OCI-LY1 (cell line): ENCODE measurements around the gene EXD3.

ENCODE experiments used
- H2AFZ ChIP-seq: fragments of 200-600 bp; sonication (generic), shearing (Covaris generic); 2 replicates; pipeline ENCODE4 v1.6.0; 2014; ENCODE audit warnings: antibody characterized with exemption, mild to moderate bottlenecking, low read length
- H3F3A ChIP-seq: fragments of 200-600 bp; sonication (generic), shearing (Covaris generic); 2 replicates; pipeline ENCODE4 v1.6.0; 2014; ENCODE audit warnings: mild to moderate bottlenecking, antibody characterized with exemption, low read length, moderate library complexity; ENCODE audit not compliant: insufficient read depth
- H3K27ac ChIP-seq: fragments of 200-600 bp; sonication (generic); 2 replicates; pipeline ENCODE4 v1.5.1; 2014; ENCODE audit warnings: low read length, mixed run types, mild to moderate bottlenecking, low read depth; ENCODE audit not compliant: poor library complexity, severe bottlenecking
- H3K27me3 ChIP-seq: fragments of 200-600 bp; sonication (generic); 2 replicates; pipeline ENCODE4 v1.6.0; 2014; ENCODE audit warnings: antibody characterized with exemption, mild to moderate bottlenecking, low read length, moderate library complexity; ENCODE audit not compliant: insufficient read depth
- H3K36me3 ChIP-seq: fragments of 200-600 bp; sonication (generic); 2 replicates; pipeline ENCODE4 v1.6.1; 2014; ENCODE audit warnings: mild to moderate bottlenecking, antibody characterized with exemption, low read length, moderate library complexity, mixed read lengths; ENCODE audit not compliant: insufficient read depth
- H3K4me1 ChIP-seq: fragments of 200-600 bp; sonication (generic); 2 replicates; pipeline ENCODE4 v1.5.1; 2014; ENCODE audit warnings: mild to moderate bottlenecking, low read length, moderate library complexity; ENCODE audit not compliant: insufficient read depth, severe bottlenecking
- H3K4me2 ChIP-seq: fragments of 200-600 bp; sonication (generic), shearing (Covaris generic); 2 replicates; pipeline ENCODE4 v1.6.1; 2014; ENCODE audit warnings: low read length
- H3K4me3 ChIP-seq: fragments of 200-600 bp; sonication (generic); 2 replicates; pipeline ENCODE4 v1.5.1; 2014; ENCODE audit warnings: low read length, low read depth, mild to moderate bottlenecking, mixed read lengths; ENCODE audit not compliant: poor library complexity, severe bottlenecking
- H3K79me2 ChIP-seq: fragments of 200-600 bp; shearing (Covaris generic); 2 replicates; pipeline ENCODE4 v1.6.1; 2016; ENCODE audit warnings: mixed run types, low read length, mixed read lengths; ENCODE audit not compliant: insufficient read depth
- H3K9ac ChIP-seq: fragments of 200-600 bp; sonication (generic), shearing (Covaris generic); 2 replicates; pipeline ENCODE4 v1.6.1; 2014; ENCODE audit warnings: mild to moderate bottlenecking, low read length, mixed read lengths
- H3K9me2 ChIP-seq: fragments of 200-600 bp; sonication (generic), shearing (Covaris generic); 2 replicates; pipeline ENCODE4 v1.6.1; 2014; ENCODE audit warnings: low read depth, mild to moderate bottlenecking, low read length, mixed read lengths
- H3K9me3 ChIP-seq: fragments of 200-600 bp; shearing (Covaris generic); 2 replicates; pipeline ENCODE4 v1.6.1; 2014; ENCODE audit warnings: low read length, mixed read lengths
- H4K20me1 ChIP-seq: fragments of 200-600 bp; sonication (generic), shearing (Covaris generic); 2 replicates; pipeline ENCODE4 v1.6.0; 2016; ENCODE audit warnings: mild to moderate bottlenecking, low read length; ENCODE audit not compliant: insufficient read depth
- EZH2 ChIP-seq: fragments of 200-600 bp; sonication (generic), shearing (Covaris generic); IDR thresholded peaks from 2 replicates; pipeline ENCODE4 v1.8.0; 2017; ENCODE audit warnings: borderline replicate concordance, mixed run types, mild to moderate bottlenecking, antibody characterized with exemption, low read length, moderate library complexity, mixed read lengths
- TF ChIP-seq, protein P1 (sequence below): fragments of 200-600 bp; sonication (generic), shearing (Covaris generic); IDR thresholded peaks from 2 replicates; pipeline ENCODE4 v1.5.1; 2017; ENCODE audit warnings: mild to moderate bottlenecking, antibody characterized with exemption, low read length, moderate library complexity, mixed read lengths

Gene EXD3

DNA sequence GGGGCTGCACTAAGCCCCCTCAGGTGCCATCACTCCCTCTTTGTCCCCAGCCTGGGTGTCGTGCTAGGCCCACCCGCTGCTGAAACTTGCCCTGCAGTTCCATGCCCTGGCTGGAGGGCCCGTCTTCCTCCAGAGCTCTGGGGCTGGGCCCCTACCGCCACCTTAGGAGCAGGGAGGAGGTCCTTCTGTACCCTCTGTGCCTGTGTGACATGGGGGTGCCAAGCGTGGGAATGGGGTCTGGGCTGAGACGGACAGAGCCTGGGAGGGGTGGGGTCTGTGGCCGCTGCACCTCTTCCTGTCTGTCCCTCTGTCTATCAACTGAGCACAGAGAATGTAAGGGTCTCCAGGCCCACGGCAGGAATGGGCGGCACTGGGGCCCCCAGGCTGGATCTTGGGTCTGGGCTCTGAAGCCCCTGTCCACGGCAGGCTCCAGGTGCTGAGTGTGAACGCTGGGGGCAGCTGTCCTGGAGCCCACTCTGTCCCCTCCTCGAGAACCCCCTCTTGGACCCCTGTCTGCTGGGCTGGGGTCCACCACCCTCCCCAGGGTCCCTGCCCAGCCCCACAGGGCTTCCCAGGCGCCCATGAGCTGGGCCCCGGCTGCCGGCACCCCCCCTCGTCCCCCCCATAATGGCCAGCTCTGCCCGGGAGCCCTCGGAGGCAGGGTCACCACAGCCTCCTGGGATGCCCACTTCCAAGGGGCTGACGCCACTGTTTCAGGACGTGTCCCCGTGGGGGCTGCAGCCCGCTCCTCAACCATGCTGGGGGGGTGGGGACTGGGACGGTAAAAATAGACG, 105.0 kb downstream of the EXD3 start:
- H3K27ac ChIP-seq = no peak overlapping the region
- H3K4me1 ChIP-seq = peaks cover 6% of the 10 kb centered on the region
- no peak overlapping the region for H3K4me2 ChIP-seq
- no peaks in the 10 kb centered on the region for H3K9me3 ChIP-seq
- no peaks in the 10 kb centered on the region for H3K79me2 ChIP-seq
- H2AFZ ChIP-seq = no peak overlapping the region
- no peak overlapping the region for H3K9ac ChIP-seq
- H3K36me3 ChIP-seq = no peaks in the 10 kb centered on the region
- 0 out of 2 replicates have a peak, but pooled peaks cover 5% of the 10 kb centered on the region for H3K27me3 ChIP-seq
- H4K20me1 ChIP-seq = no peaks in the 10 kb centered on the region
- H3K4me3 ChIP-seq = no peak overlapping the region
- no peaks in the 10 kb centered on the region for H3K9me2 ChIP-seq
- H3F3A ChIP-seq = no peaks in the 10 kb centered on the region
- TF ChIP-seq EZH2 = no peak
- TF ChIP-seq, protein P1, sequence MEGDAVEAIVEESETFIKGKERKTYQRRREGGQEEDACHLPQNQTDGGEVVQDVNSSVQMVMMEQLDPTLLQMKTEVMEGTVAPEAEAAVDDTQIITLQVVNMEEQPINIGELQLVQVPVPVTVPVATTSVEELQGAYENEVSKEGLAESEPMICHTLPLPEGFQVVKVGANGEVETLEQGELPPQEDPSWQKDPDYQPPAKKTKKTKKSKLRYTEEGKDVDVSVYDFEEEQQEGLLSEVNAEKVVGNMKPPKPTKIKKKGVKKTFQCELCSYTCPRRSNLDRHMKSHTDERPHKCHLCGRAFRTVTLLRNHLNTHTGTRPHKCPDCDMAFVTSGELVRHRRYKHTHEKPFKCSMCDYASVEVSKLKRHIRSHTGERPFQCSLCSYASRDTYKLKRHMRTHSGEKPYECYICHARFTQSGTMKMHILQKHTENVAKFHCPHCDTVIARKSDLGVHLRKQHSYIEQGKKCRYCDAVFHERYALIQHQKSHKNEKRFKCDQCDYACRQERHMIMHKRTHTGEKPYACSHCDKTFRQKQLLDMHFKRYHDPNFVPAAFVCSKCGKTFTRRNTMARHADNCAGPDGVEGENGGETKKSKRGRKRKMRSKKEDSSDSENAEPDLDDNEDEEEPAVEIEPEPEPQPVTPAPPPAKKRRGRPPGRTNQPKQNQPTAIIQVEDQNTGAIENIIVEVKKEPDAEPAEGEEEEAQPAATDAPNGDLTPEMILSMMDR = no peak

DNA sequence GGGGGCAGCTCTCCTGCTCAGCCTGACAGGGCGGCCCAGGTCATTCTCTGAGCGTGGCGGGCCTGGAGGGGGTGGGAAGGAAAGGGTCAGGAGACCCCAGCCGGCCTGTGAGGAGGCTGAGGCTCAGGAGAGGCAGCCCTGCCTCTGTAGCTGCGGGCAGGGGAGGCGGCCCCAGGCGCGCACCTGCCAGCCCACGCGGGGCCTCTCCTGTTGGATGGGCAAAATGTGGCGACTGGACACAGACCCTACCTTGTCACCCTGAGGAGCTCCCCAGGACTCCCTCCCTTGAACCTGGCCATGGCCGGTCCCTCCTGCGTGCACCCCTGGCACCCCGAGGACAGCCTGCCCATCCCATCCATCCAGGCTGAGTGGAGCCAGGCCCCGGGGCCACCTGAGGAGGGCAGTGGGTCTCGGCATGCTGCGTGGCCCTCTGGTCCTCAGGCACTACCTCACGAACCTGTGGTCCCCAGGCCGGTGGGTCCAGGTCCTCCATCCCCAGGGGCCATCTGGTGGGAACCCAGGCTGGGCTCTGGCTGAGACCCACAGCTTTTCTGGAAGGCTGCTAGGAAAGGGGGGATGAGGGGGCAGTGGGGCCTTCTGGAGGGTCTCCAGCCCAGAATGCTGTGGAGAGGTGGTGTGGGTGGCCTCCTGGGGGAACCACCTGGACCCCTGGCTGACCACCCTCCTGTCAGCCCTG, 105.8 kb downstream of the EXD3 start:
- H3K9ac ChIP-seq = no peak overlapping the region
- H3K9me3 ChIP-seq = no peaks in the 10 kb centered on the region
- no peak overlapping the region for H3K4me3 ChIP-seq
- no peak for TF ChIP-seq EZH2
- TF ChIP-seq, protein P1 = no peak
- no peaks in the 10 kb centered on the region for H3K36me3 ChIP-seq
- no peaks in the 10 kb centered on the region for H3F3A ChIP-seq
- no peak overlapping the region for H3K4me2 ChIP-seq
- H3K27me3 ChIP-seq = 0 out of 2 replicates have a peak, but pooled peaks cover 5% of the 10 kb centered on the region
- peaks cover 6% of the 10 kb centered on the region for H3K4me1 ChIP-seq
- H2AFZ ChIP-seq = no peak overlapping the region
- no peaks in the 10 kb centered on the region for H3K9me2 ChIP-seq
- no peak overlapping the region for H3K27ac ChIP-seq
- H4K20me1 ChIP-seq = no peaks in the 10 kb centered on the region
- H3K79me2 ChIP-seq = no peaks in the 10 kb centered on the region

DNA sequence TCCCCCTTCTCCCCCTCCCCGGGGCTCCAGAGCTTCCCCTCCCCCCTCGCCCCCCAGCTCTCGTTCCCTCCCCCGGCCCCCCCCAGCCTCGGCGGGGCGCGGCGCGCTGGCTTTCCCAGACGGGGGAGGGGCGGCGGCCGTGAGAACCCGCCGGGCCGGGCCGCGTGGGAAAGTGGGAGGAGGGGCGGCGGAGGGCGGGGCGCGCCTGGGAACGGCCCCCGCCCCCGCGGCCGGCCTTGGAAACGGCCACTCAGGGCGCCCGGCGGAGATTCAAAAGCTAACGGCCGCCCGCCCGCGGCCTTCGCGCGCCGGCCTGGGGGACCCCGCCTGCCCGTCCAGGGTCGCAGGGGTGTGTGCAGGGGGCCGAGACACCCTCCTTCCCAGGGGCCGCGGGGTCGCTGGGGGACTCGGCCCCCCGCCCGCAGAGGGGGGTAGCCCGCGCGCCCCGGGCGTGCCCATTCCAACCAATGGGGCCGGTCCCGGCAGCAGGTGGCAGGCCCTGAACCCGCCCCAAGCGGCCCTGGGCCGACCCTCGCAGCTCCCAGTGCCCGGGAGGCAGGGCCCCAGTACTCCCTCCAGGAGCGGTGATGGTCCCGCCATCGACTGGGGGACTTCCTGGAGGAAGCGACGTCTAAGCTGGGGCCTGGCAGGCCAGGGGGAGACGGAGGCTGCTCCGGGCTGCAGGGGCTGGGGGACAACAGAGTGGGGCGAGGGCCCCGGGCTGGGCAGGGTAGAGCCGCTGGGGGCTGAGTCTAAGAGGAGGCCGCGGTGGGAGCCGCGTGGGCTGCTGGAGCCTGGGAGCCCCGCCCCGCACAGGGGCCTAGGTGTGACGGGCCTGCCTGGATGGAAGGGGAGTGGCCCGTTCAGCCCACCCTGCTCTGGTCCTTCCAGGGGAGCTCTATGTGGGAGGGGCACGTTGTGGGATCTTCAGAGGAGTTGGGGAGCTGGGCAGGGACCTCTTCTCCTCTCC, 106.7 kb downstream of the EXD3 start:
- Histone ChIP-seq H3K27me3 (0 out of 2 replicates have a peak, but pooled peaks cover 5% of the 10 kb centered on the region), H3F3A (no peaks in the 10 kb centered on the region), H2AFZ (no peak overlapping the region), H3K4me3 (no peak overlapping the region), H3K4me2 (peak overlapping the region; percentile 18; the same call in 1 of the 2 replicates), H3K27ac (no peak overlapping the region), H3K9me2 (no peaks in the 10 kb centered on the region), H4K20me1 (no peaks in the 10 kb centered on the region), H3K9ac (no peak overlapping the region), H3K4me1 (peaks cover 6% of the 10 kb centered on the region), H3K9me3 (no peaks in the 10 kb centered on the region), H3K36me3 (no peaks in the 10 kb centered on the region), H3K79me2 (no peaks in the 10 kb centered on the region)
- TF ChIP-seq, protein P1 = no peak
- TF ChIP-seq EZH2 = no peak
